Naive thymus-derived CD4-positive, alpha-beta T cell (primary cell): Measurements from ENCODE around the gene DSE. TPM values are rescaled to one million over a fixed set of nuclear protein-coding genes. Genes with fewer than 3 reads are reported as not detected.

Experiments used
- ATAC-seq: fragments of 150-1000 bp; cut with Tn5 transposase; 2 replicates; pipeline ENCODE4 v1.10.0; 2021; ENCODE audit warnings: mild to moderate bottlenecking, moderate library complexity
- CTCF ChIA-PET: fragments of 350-600 bp; sonication (Branson Sonifier 250); formaldehyde crosslinking; loops from one replicate; lab custom pipeline; 2021; ENCODE audit warnings: antibody characterized with exemption; lab: Charles Lee
- POLR2A ChIA-PET: fragments of 350-600 bp; sonication (Branson Sonifier 250); formaldehyde crosslinking; loops from one replicate; lab custom pipeline; 2021; ENCODE audit warnings: antibody characterized with exemption, inconsistent platforms; lab: Charles Lee
- DNase-seq, 9 donors: peaks; one replicate each; pipeline versions ENCODE4 v3.0.0 to v3.0.0-alpha.2; 2020 to 2022; ENCODE audit warnings: mixed read lengths in 1 of 9
- H3K27ac ChIP-seq: one replicate; pipeline ENCODE4 v1.7.0; 2013; ENCODE audit warnings: mild to moderate bottlenecking, low read depth, low read length, moderate library complexity
- H3K27me3 ChIP-seq, 2 donors: one replicate each; pipeline ENCODE4 v1.7.0; 2013; ENCODE audit warnings: low read length in 2 of 2, mild to moderate bottlenecking in 2 of 2, moderate library complexity in 2 of 2; ENCODE audit not compliant: control insufficient read depth in 2 of 2, insufficient read depth in 2 of 2
- H3K36me3 ChIP-seq, 3 experiments: 1 replicate in 2 of 3; 2 replicates in 1 of 3; pipeline ENCODE4 v1.7.0; 2013; ENCODE audit warnings: low read length in 3 of 3, mild to moderate bottlenecking in 3 of 3, moderate library complexity in 1 of 3; ENCODE audit not compliant: insufficient read depth in 3 of 3, control insufficient read depth in 2 of 3
- H3K4me1 ChIP-seq, 2 donors: one replicate each; pipeline ENCODE4 v1.7.0; 2013; ENCODE audit warnings: low read length in 2 of 2, mild to moderate bottlenecking in 2 of 2, moderate library complexity in 1 of 2; ENCODE audit not compliant: control insufficient read depth in 2 of 2, insufficient read depth in 2 of 2
- H3K4me3 ChIP-seq: 2 replicates; pipeline ENCODE4 v1.7.0; 2013; ENCODE audit warnings: mild to moderate bottlenecking, low read length
- H3K9me3 ChIP-seq, 3 experiments: 1 replicate in 2 of 3; 2 replicates in 1 of 3; pipeline ENCODE4 v1.7.0; 2013; ENCODE audit warnings: low read length in 3 of 3; ENCODE audit not compliant: control insufficient read depth in 2 of 3
- H3K27ac Mint-ChIP-seq, 9 donors: one replicate each; pipeline ENCODE4 v1.8.0; 2020 to 2022; ENCODE audit warnings: mixed read lengths in 9 of 9, mild to moderate bottlenecking in 8 of 9, moderate library complexity in 5 of 9, inconsistent platforms in 2 of 9
- H3K27me3 Mint-ChIP-seq, 5 donors: one replicate each; pipeline ENCODE4 v1.8.0; 2021 to 2022; ENCODE audit warnings: mixed read lengths in 5 of 5, mild to moderate bottlenecking in 1 of 5
- H3K36me3 Mint-ChIP-seq, 5 donors: one replicate each; pipeline ENCODE4 v1.8.0; 2020 to 2022; ENCODE audit warnings: mixed read lengths in 5 of 5, mild to moderate bottlenecking in 3 of 5, inconsistent platforms in 1 of 5
- H3K4me1 Mint-ChIP-seq, 7 donors: one replicate each; pipeline ENCODE4 v1.8.0; 2020 to 2022; ENCODE audit warnings: mixed read lengths in 7 of 7, mild to moderate bottlenecking in 3 of 7, inconsistent platforms in 1 of 7
- H3K4me3 Mint-ChIP-seq, 10 donors: one replicate each; pipeline ENCODE4 v1.8.0; 2020 to 2022; ENCODE audit warnings: mild to moderate bottlenecking in 10 of 10, mixed read lengths in 10 of 10, moderate library complexity in 6 of 10, inconsistent platforms in 2 of 10
- H3K9me3 Mint-ChIP-seq, 11 donors: one replicate each; pipeline ENCODE4 v1.8.0; 2020 to 2022; ENCODE audit warnings: mixed read lengths in 11 of 11, mild to moderate bottlenecking in 4 of 11, inconsistent platforms in 1 of 11, moderate library complexity in 1 of 11
- intact Hi-C, 2 donors: fragments of 100-400 bp; cut with micrococcal nuclease; formaldehyde crosslinking; loops; one replicate each; pipeline ENCODE4 v1.15.1; 2023
- polyA plus RNA-seq, 2 donors: library from polyadenylated mRNA; unstranded; fragments of 300-500 nt; fragmentation: Illumina TruSeq; gene quantifications; one replicate each; pipeline ENCODE4 v1.2.3, GENCODE V29; 2021
- total RNA-seq, 6 experiments: library from RNA in 5 of 6; stranded (reverse) in 5 of 6; gene quantifications; 1 replicate in 5 of 6; 2 replicates in 1 of 6; pipeline ENCODE4 v1.2.3 and lab custom pipeline; 2021 to 2026

The DSE gene
- total and polyA plus RNA-seq, 7 experiments from 2014 or later, result 3.2 to 23.0 (median 7.2) TPM

DNA sequence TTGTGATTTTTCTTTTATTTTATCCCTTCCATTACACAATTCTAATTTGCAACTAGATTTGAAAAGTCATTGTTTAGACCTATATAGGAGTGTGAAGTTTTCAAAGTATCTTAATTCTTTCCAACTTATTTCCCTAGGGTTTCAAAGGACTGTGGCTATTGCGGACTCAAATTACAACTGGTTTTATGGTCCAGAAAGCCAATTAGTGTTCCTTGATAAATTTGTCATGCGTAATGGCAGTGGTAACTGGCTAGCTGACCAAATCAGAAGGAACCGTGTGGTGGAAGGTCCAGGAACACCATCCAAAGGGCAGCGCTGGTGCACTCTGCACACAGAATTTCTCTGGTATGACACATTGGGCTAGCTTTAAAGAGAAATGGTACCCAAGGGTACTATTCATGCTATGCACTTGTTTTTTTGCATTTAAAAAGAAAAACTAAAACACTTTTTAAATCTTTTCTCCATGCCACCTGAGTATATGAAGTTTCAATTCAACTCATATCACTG is 62.5 kb downstream of the DSE start:
- H3K27ac ChIP-seq, result no peak overlapping the region
- H3K4me3 ChIP-seq, result no peak overlapping the region
- H3K36me3 ChIP-seq, result no peaks in the 10 kb centered on the region
- Mint-ChIP-seq H3K27me3 (peaks cover 0 to 12% (median 0%) of the 10 kb centered on the region in 5 donors), H3K4me1 (no peaks in the 10 kb centered on the region), H3K36me3 (peaks cover 0 to 5% (median 0%) of the 10 kb centered on the region in 5 donors), H3K4me3 (no peak overlapping the region), H3K27ac (no peak overlapping the region), H3K9me3 (no peaks in the 10 kb centered on the region)
- no peaks in the 10 kb centered on the region for H3K27me3 ChIP-seq
- ChIA-PET POLR2A (no interaction called here), CTCF (no interaction called here)
- ATAC-seq (no peak), DNase-seq (no peak)
- H3K4me1 ChIP-seq, result no peaks in the 10 kb centered on the region
- intact Hi-C loops, result no loop called here
- no peaks in the 10 kb centered on the region for H3K9me3 ChIP-seq

DNA sequence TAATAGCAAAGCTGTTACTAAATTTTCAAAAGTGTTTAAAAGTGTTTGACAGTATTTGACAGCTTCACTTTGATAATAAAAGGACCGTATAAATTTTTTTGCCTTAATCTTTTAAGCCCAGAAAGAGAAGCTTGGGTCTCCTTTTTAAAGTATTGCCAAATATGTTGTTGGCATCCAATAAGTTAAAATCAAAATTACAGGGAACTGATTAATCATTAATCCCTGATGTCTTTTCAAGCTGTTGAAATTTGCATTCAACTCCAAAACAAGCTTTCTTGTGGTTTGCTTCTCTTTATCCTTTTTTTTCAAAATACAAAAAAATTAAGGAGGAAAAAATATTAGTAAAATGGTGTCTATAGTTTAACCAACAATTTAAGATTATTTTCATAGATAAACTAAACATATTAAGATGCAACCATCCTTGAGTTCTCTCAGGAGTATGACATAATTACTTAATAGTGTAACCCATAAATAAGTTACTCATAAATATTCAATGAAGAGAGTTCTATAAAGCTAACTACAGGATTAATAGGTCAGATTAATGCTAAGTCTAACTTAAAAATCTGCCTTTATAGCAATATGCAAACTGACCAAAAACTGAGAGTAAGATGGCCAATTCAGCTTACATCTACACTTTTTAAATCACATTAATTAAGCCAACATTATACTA is 63.4 kb downstream of the DSE start:
- intact Hi-C loops, result no loop called here
- peaks cover 0 to 15% (median 0%) of the 10 kb centered on the region in 5 donors for H3K27me3 Mint-ChIP-seq

DNA sequence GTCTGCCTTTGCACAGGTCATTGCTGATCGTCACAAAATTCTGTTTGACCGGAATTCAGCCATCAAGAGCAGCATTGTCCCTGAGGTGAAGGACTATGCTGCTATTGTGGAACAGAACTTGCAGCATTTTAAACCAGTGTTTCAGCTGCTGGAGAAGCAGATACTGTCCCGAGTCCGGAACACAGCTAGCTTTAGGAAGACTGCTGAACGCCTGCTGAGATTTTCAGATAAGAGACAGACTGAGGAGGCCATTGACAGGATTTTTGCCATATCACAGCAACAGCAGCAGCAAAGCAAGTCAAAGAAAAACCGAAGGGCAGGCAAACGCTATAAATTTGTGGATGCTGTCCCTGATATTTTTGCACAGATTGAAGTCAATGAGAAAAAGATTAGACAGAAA is 65.8 kb downstream of the DSE start:
- Histone ChIP-seq H3K36me3 (no peaks in the 10 kb centered on the region), H3K4me1 (no peaks in the 10 kb centered on the region), H3K4me3 (no peak overlapping the region), H3K27ac (no peak overlapping the region), H3K9me3 (no peaks in the 10 kb centered on the region), H3K27me3 (no peaks in the 10 kb centered on the region)
- peaks cover 0 to 30% (median 7%) of the 10 kb centered on the region in 5 donors for H3K27me3 Mint-ChIP-seq
- ATAC-seq, result no peak
- intact Hi-C loops, result no loop called here
- no peak for DNase-seq
- no peaks in the 10 kb centered on the region for H3K9me3 Mint-ChIP-seq
- peak overlapping the region in 1 of 9 donors; percentile 39 for H3K27ac Mint-ChIP-seq
- peaks cover 0 to 3% (median 0%) of the 10 kb centered on the region in 5 donors for H3K36me3 Mint-ChIP-seq
- POLR2A ChIA-PET, result no interaction called here
- H3K4me3 Mint-ChIP-seq, result no peak overlapping the region
- CTCF ChIA-PET, result no interaction called here
- H3K4me1 Mint-ChIP-seq, result peaks cover 0 to 3% (median 0%) of the 10 kb centered on the region in 7 donors

More for the DNA sequence above, 63.4 kb downstream of the DSE start:
- Histone ChIP-seq H3K27me3 (no peaks in the 10 kb centered on the region), H3K4me3 (no peak overlapping the region), H3K4me1 (no peaks in the 10 kb centered on the region), H3K27ac (no peak overlapping the region), H3K36me3 (no peaks in the 10 kb centered on the region), H3K9me3 (no peaks in the 10 kb centered on the region)
- ChIA-PET POLR2A (no interaction called here), CTCF (no interaction called here)
- no peak for DNase-seq
- H3K4me3 Mint-ChIP-seq, result no peak overlapping the region
- no peak overlapping the region for H3K27ac Mint-ChIP-seq
- H3K4me1 Mint-ChIP-seq, result no peaks in the 10 kb centered on the region
- no peak for ATAC-seq
- H3K9me3 Mint-ChIP-seq, result no peaks in the 10 kb centered on the region
- H3K36me3 Mint-ChIP-seq, result peaks cover 0 to 3% (median 0%) of the 10 kb centered on the region in 5 donors

GRCh38 chr6:116437656-116438055 is 66.9 kb downstream of the DSE start:
- POLR2A ChIA-PET, result no interaction called here
- H3K36me3 Mint-ChIP-seq, result peaks cover 0 to 3% (median 0%) of the 10 kb centered on the region in 5 donors
- peaks cover 8 to 41% (median 11%) of the 10 kb centered on the region in 5 donors for H3K27me3 Mint-ChIP-seq
- H3K27ac Mint-ChIP-seq, result no peak overlapping the region
- H3K4me1 Mint-ChIP-seq, result peaks cover 0 to 6% (median 0%) of the 10 kb centered on the region in 7 donors
- H3K9me3 Mint-ChIP-seq, result no peaks in the 10 kb centered on the region
- intact Hi-C loops, result no loop called here
- CTCF ChIA-PET, result no interaction called here
- H3K9me3 ChIP-seq, result no peaks in the 10 kb centered on the region
- no peak overlapping the region for H3K4me3 ChIP-seq
- DNase-seq (no peak), ATAC-seq (no peak)
- H3K4me3 Mint-ChIP-seq, result no peak overlapping the region
- H3K36me3 ChIP-seq, result no peaks in the 10 kb centered on the region
- H3K27me3 ChIP-seq, result no peaks in the 10 kb centered on the region
- H3K27ac ChIP-seq, result no peak overlapping the region
- no peaks in the 10 kb centered on the region for H3K4me1 ChIP-seq

DNA sequence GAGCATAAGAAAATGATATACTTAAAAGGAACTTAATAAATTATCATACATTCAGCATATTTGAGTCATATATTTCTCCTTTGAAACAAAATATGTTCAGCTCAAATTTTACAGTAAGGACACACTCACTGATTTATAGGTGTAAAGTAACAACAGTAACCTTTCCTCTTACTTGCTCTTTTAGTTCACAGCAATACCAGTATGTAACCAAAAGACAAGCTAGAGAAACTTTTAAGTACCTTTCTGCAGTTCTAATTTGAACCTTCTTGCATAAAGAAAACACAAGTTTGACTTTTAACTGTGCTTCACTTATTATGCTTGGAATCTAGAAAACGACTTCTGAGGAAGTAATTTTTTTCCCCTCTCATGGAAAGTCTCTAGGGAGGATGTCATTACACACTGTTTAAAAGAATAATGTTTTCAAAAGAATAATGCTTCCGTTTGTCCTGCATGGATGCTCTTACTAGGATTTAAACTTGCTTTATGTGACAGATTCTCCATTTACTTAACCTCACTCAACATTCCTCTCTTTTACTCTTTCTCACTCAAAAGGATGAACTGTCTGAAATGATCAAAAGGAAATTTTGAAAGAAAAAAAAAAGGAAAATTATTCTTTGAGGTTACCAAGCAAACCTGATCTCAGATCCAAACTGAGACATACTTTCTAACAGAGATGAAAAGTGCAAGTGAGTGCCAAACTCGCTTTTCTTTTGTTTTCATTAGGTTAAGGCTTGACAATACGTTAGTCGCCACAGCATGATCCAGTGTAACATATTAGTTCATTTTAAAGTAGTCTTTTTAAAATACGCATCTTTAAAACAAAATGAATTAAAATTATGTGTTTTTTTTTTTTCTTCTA is 68.1 kb downstream of the DSE start:
- CTCF ChIA-PET, result no interaction called here

GRCh38 chr6:116439522-116440051 is 68.8 kb downstream of the DSE start:
- H3K36me3 ChIP-seq, result no peaks in the 10 kb centered on the region
- peaks cover 0 to 3% (median 0%) of the 10 kb centered on the region in 5 donors for H3K36me3 Mint-ChIP-seq
- ChIA-PET POLR2A (no interaction called here), CTCF (no interaction called here)
- peaks cover 0 to under 1% of the 10 kb centered on the region in 2 donors for H3K4me1 ChIP-seq
- H3K27ac ChIP-seq, result no peak overlapping the region
- H3K4me3 Mint-ChIP-seq, result no peak overlapping the region
- no peaks in the 10 kb centered on the region for H3K9me3 Mint-ChIP-seq
- H3K9me3 ChIP-seq, result no peaks in the 10 kb centered on the region
- no peaks in the 10 kb centered on the region for H3K27me3 ChIP-seq
- peaks cover 0 to 13% (median 0%) of the 10 kb centered on the region in 7 donors for H3K4me1 Mint-ChIP-seq
- H3K27me3 Mint-ChIP-seq, result peaks cover 8 to 41% (median 13%) of the 10 kb centered on the region in 5 donors
- ATAC-seq (no peak), DNase-seq (no peak)
- intact Hi-C loops, result no loop called here
- no peak overlapping the region for H3K4me3 ChIP-seq
- no peak overlapping the region for H3K27ac Mint-ChIP-seq

More for the DNA sequence above, 68.1 kb downstream of the DSE start:
- intact Hi-C loops, result no loop called here
- peaks cover 8 to 41% (median 13%) of the 10 kb centered on the region in 5 donors for H3K27me3 Mint-ChIP-seq
- H3K36me3 Mint-ChIP-seq, result peaks cover 0 to 3% (median 0%) of the 10 kb centered on the region in 5 donors
- DNase-seq (no peak), ATAC-seq (no peak)
- Histone ChIP-seq H3K4me1 (no peaks in the 10 kb centered on the region), H3K9me3 (no peaks in the 10 kb centered on the region), H3K36me3 (no peaks in the 10 kb centered on the region), H3K27ac (no peak overlapping the region), H3K27me3 (no peaks in the 10 kb centered on the region), H3K4me3 (no peak overlapping the region)
- no peak overlapping the region for H3K4me3 Mint-ChIP-seq
- H3K9me3 Mint-ChIP-seq, result no peaks in the 10 kb centered on the region
- no peak overlapping the region for H3K27ac Mint-ChIP-seq
- H3K4me1 Mint-ChIP-seq, result peaks cover 0 to 7% (median 0%) of the 10 kb centered on the region in 7 donors
- POLR2A ChIA-PET, result no interaction called here
